NCI-H187 (cell line): ENCODE measurements around the gene CMIP.

Source experiments
- DNase-seq, 2 experiments: peaks; one replicate each; lab custom pipeline; 2025; lab: John Stamatoyannopoulos, UW

CMIP gene

GRCh38 chr16:81661082-81661481 is 216.5 kb downstream of the CMIP start:
- DNase-seq, result no peak

- DNase-seq, result no peak
Observed at GRCh38 chr16:81664153-81664552, 219.5 kb downstream of the CMIP start.

GRCh38 chr16:81665588-81665987 is 221.0 kb downstream of the CMIP start:
- no peak for DNase-seq

- DNase-seq, result no peak
Observed at GRCh38 chr16:81666113-81666512, 221.5 kb downstream of the CMIP start.

- no peak for DNase-seq
Observed at GRCh38 chr16:81668243-81669097, 223.9 kb downstream of the CMIP start.

GRCh38 chr16:81669473-81670350 is 225.1 kb downstream of the CMIP start:
- DNase-seq, result peak; percentile 28 to 58

- DNase-seq, result no peak
Observed at GRCh38 chr16:81671738-81672597, 227.4 kb downstream of the CMIP start.

- no peak for DNase-seq
Observed at GRCh38 chr16:81673432-81673831, 228.8 kb downstream of the CMIP start.

GRCh38 chr16:81675662-81676061 is 231.1 kb downstream of the CMIP start:
- no peak for DNase-seq

- no peak for DNase-seq
Observed at GRCh38 chr16:81676066-81676882, 231.7 kb downstream of the CMIP start.

GRCh38 chr16:81676883-81677737 is 232.5 kb downstream of the CMIP start:
- DNase-seq, result no peak

GRCh38 chr16:81678326-81679095 is 233.9 kb downstream of the CMIP start:
- DNase-seq, result no peak

- DNase-seq, result no peak
Observed at GRCh38 chr16:81679721-81680430, 235.3 kb downstream of the CMIP start.

- no peak for DNase-seq
Observed at GRCh38 chr16:81680444-81681275, 236.1 kb downstream of the CMIP start.

- DNase-seq, result no peak
Observed at GRCh38 chr16:81681311-81681710, 236.7 kb downstream of the CMIP start.

GRCh38 chr16:81684242-81684837 is 239.7 kb downstream of the CMIP start:
- DNase-seq, result no peak

- no peak for DNase-seq
Observed at GRCh38 chr16:81684901-81685300, 240.3 kb downstream of the CMIP start.
